DMS79 (cell line): ENCODE results near the gene DHRS12.
A peak's percentile ranks its signal among the peaks of the same experiment; 100 is the strongest.
"Not testable (repeated sequence)": the region's sequence is repeated elsewhere in the genome, so short reads cannot be mapped to it uniquely, and the experiment has no call there.

Source experiments
- DNase-seq: peaks from one replicate; lab custom pipeline; 2025; lab: John Stamatoyannopoulos, UW

DHRS12 gene

GRCh38 chr13:51827254-51827653 lies 23.3 kb upstream of the DHRS12 start:
- DNase-seq: no peak

GRCh38 chr13:51826606-51827005 lies 22.6 kb upstream of the DHRS12 start:
- DNase-seq: no peak

GRCh38 chr13:51825681-51826254 lies 21.8 kb upstream of the DHRS12 start:
- DNase-seq: no peak

- DNase-seq: no peak
Observed at GRCh38 chr13:51825165-51825592, 21.2 kb upstream of the DHRS12 start.

GRCh38 chr13:51824712-51825111 lies 20.7 kb upstream of the DHRS12 start:
- DNase-seq: not testable (repeated sequence)

GRCh38 chr13:51823863-51824262 lies 19.9 kb upstream of the DHRS12 start:
- DNase-seq: no peak

GRCh38 chr13:51823359-51823758 lies 19.4 kb upstream of the DHRS12 start:
- no peak for DNase-seq

- no peak for DNase-seq
Observed at GRCh38 chr13:51822106-51822815, 18.3 kb upstream of the DHRS12 start.

GRCh38 chr13:51821606-51822005 lies 17.6 kb upstream of the DHRS12 start:
- DNase-seq: no peak

GRCh38 chr13:51820016-51820597 lies 16.1 kb upstream of the DHRS12 start:
- DNase-seq: no peak

- DNase-seq: no peak
Observed at GRCh38 chr13:51819544-51819943, 15.6 kb upstream of the DHRS12 start.

- no peak for DNase-seq
Observed at GRCh38 chr13:51818781-51819511, 15.0 kb upstream of the DHRS12 start.

GRCh38 chr13:51818276-51818675 lies 14.3 kb upstream of the DHRS12 start:
- DNase-seq: no peak

GRCh38 chr13:51817717-51818116 lies 13.8 kb upstream of the DHRS12 start:
- no peak for DNase-seq

- no peak for DNase-seq
Observed at GRCh38 chr13:51816604-51817249, 12.8 kb upstream of the DHRS12 start.

GRCh38 chr13:51815848-51816247 lies 11.9 kb upstream of the DHRS12 start:
- DNase-seq: no peak

- peak; percentile 21 for DNase-seq
Observed at GRCh38 chr13:51814825-51815650, 11.1 kb upstream of the DHRS12 start.

- DNase-seq: no peak
Observed at GRCh38 chr13:51814071-51814470, 10.1 kb upstream of the DHRS12 start.

- DNase-seq: no peak
Observed at GRCh38 chr13:51811920-51812451, 8.0 kb upstream of the DHRS12 start.

GRCh38 chr13:51811046-51811445 lies 7.1 kb upstream of the DHRS12 start:
- DNase-seq: no peak

GRCh38 chr13:51808811-51809210 lies 4.8 kb upstream of the DHRS12 start:
- DNase-seq: no peak
